Measurements from ENCODE around the gene ECI2. TPM values are rescaled to one million over a fixed set of nuclear protein-coding genes. Genes with fewer than 3 reads are reported as not detected.

Gene ECI2
- total and polyA plus RNA-seq, 10 of the 15 experiments (the other 5 are each of a cell fraction or from before 2014, with no cell fraction given), result 38.7 to 129 (median 60.1) TPM

DNA sequence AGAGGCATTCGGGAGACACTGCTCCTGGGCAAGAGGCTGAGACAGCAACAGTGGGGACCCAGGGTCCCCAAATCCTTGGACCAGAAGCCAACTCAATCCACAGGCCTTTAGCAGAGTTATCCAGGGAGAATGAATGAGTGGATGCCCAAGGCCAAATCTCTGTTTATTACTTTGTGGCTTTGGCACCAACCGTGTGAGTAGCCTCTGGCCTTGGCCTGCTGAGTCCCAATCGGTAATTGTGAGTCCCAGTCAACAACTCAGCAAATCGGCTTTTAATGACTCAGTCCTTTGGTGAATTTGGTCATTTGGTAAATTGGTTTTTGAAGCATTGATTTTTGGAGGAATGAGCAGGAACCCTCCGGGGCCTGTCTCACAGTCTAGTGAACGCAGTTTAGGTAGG lies 29.1 kb upstream of the ECI2 start (continued):
- TF ChIP-seq, protein P1, sequence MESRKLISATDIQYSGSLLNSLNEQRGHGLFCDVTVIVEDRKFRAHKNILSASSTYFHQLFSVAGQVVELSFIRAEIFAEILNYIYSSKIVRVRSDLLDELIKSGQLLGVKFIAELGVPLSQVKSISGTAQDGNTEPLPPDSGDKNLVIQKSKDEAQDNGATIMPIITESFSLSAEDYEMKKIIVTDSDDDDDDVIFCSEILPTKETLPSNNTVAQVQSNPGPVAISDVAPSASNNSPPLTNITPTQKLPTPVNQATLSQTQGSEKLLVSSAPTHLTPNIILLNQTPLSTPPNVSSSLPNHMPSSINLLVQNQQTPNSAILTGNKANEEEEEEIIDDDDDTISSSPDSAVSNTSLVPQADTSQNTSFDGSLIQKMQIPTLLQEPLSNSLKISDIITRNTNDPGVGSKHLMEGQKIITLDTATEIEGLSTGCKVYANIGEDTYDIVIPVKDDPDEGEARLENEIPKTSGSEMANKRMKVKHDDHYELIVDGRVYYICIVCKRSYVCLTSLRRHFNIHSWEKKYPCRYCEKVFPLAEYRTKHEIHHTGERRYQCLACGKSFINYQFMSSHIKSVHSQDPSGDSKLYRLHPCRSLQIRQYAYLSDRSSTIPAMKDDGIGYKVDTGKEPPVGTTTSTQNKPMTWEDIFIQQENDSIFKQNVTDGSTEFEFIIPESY (IDR thresholded peaks at IDR 0.05), result no peak

DNA sequence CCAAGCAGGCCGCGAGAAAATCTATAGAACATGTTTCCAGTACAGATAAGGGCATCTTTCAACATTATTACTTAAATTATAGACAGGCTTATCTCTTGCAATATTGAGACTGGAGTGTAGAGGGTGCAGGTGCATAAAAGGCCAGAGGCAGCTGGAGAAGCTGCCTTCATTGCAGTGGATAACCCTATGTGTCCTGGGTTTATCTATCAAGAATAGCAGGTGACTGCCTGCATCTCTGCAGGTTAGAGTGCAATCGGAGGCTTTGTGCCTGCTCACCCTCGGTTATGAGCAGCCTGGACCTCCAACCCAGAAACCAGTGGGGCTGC lies 28.7 kb upstream of the ECI2 start:
- SMC1A ChIA-PET (ENCODE audit: uncharacterized antibody, unreplicated experiment), result no interaction called here
- H3K79me2 ChIP-seq (ENCODE audit: control insufficient read depth, insufficient read depth, low read length), result no peaks in the 10 kb centered on the region
- RAD21 ChIA-PET (ENCODE audit: unreplicated experiment), result no interaction called here
- in situ Hi-C loops (cut with MboI) (no loop called here), intact Hi-C loops (cut with micrococcal nuclease; ENCODE audit: unreplicated experiment) (no loop called here)
- H4K20me1 ChIP-seq (ENCODE audit: control insufficient read depth, insufficient read depth), result no peaks in the 10 kb centered on the region
- H3K27me3 ChIP-seq (replicated peaks in 1 of 2; ENCODE audit: control insufficient read depth in 2 of 2, insufficient read depth in 2 of 2, low read length in 1 of 2), result no peaks in the 10 kb centered on the region; a peak in 2 of 4 replicates
- H3K4me2 ChIP-seq (ENCODE audit: control insufficient read depth, insufficient read depth), result no peak overlapping the region
- TF ChIP-seq EP300 (IDR thresholded peaks at IDR 0.05; ENCODE audit: borderline replicate concordance in 1 of 2, control insufficient read depth in 1 of 2, low read depth in 2 of 2, low read length in 2 of 2) (no peak), RAD21 (IDR thresholded peaks at IDR 0.05; ENCODE audit: insufficient read depth, low read depth, low read length) (peak; percentile 25; the same call in 1 of the 2 replicates)
- TF ChIP-seq, protein P2, sequence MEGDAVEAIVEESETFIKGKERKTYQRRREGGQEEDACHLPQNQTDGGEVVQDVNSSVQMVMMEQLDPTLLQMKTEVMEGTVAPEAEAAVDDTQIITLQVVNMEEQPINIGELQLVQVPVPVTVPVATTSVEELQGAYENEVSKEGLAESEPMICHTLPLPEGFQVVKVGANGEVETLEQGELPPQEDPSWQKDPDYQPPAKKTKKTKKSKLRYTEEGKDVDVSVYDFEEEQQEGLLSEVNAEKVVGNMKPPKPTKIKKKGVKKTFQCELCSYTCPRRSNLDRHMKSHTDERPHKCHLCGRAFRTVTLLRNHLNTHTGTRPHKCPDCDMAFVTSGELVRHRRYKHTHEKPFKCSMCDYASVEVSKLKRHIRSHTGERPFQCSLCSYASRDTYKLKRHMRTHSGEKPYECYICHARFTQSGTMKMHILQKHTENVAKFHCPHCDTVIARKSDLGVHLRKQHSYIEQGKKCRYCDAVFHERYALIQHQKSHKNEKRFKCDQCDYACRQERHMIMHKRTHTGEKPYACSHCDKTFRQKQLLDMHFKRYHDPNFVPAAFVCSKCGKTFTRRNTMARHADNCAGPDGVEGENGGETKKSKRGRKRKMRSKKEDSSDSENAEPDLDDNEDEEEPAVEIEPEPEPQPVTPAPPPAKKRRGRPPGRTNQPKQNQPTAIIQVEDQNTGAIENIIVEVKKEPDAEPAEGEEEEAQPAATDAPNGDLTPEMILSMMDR (IDR thresholded peaks at IDR 0.05 in 2 of 3, conservative IDR thresholded peaks at IDR 0.05 in 1 of 3; ENCODE audit: control insufficient read depth in 2 of 3, extremely low read depth in 1 of 3, insufficient read depth in 1 of 3, low read depth in 3 of 3, low read length in 3 of 3), result 0 out of 6 replicates have a peak, but pooled peaks of 2 of the 3 experiments have one; percentile 3 to 4
- no peak overlapping the region for H3K4me3 ChIP-seq
- POLR2A ChIA-PET, result no interaction called here
- FAIRE-seq (no peak), DNase-seq (ENCODE audit: low read depth, low spot score) (no peak), ATAC-seq (no peak)
- no peak overlapping the region for H3K27ac ChIP-seq (ENCODE audit: control insufficient read depth, insufficient read depth)
- no peak overlapping the region for H3K9ac ChIP-seq (ENCODE audit: control insufficient read depth, insufficient read depth, low read length)
- WGBS (ENCODE audit: insufficient coverage, insufficient replicate concordance, low lambda C conversion rate, missing lambda C conversion rate), result 79% methylated on average over 4 of the region's 4 CpGs
- CTCF ChIA-PET, result no interaction called here
- no peaks in the 10 kb centered on the region for H3K9me3 ChIP-seq (replicated peaks; ENCODE audit: control insufficient read depth, insufficient read depth, low read length)
- H3K4me1 ChIP-seq (ENCODE audit: control insufficient read depth, insufficient read depth, low read length), result no peaks in the 10 kb centered on the region
- H2AFZ ChIP-seq (ENCODE audit: control insufficient read depth, low read depth, low read length), result no peak overlapping the region
- no TSS peak for BruUV-seq (replicated peaks)
- H3K36me3 ChIP-seq (ENCODE audit: control insufficient read depth in 2 of 2, insufficient read depth in 2 of 2, low read length in 1 of 2), result no peaks in the 10 kb centered on the region
